Measurements from ENCODE around the gene ALG9.

DNA sequence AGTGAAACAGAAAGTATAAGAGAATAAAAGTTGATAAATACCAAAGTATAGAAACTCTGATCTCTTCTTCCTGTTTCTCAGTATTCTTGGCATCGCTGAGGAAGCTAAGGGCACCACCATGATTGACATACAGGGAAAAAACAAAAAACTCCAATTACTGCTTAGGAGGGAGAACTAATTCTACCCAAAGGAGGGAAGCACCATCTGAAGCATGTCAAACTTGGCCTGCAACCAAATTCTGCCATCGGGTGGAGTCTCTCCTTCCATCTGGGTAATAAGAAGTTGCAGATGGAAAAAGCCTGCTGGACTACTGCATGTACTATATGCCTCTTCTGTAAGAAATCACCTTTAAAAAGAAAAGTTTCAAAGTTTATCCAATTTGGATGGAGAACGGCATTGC is 74.7 kb downstream of the ALG9 start:
- TF ChIP-seq CTCF (IDR thresholded peaks at IDR 0.05; ENCODE audit: poor library complexity, severe bottlenecking) (no peak), SMC3 (conservative IDR thresholded peaks at IDR 0.05; ENCODE audit: poor library complexity) (no peak), EZH2 (IDR thresholded peaks at IDR 0.05; ENCODE audit: borderline replicate concordance, insufficient read depth, low read length, poor library complexity, severe bottlenecking) (no peak), MXI1 (conservative IDR thresholded peaks at IDR 0.05; ENCODE audit: poor library complexity, severe bottlenecking) (no peak), POLR2AphosphoS5 (IDR thresholded peaks at IDR 0.05) (no peak)
- TF ChIP-seq, protein P1, sequence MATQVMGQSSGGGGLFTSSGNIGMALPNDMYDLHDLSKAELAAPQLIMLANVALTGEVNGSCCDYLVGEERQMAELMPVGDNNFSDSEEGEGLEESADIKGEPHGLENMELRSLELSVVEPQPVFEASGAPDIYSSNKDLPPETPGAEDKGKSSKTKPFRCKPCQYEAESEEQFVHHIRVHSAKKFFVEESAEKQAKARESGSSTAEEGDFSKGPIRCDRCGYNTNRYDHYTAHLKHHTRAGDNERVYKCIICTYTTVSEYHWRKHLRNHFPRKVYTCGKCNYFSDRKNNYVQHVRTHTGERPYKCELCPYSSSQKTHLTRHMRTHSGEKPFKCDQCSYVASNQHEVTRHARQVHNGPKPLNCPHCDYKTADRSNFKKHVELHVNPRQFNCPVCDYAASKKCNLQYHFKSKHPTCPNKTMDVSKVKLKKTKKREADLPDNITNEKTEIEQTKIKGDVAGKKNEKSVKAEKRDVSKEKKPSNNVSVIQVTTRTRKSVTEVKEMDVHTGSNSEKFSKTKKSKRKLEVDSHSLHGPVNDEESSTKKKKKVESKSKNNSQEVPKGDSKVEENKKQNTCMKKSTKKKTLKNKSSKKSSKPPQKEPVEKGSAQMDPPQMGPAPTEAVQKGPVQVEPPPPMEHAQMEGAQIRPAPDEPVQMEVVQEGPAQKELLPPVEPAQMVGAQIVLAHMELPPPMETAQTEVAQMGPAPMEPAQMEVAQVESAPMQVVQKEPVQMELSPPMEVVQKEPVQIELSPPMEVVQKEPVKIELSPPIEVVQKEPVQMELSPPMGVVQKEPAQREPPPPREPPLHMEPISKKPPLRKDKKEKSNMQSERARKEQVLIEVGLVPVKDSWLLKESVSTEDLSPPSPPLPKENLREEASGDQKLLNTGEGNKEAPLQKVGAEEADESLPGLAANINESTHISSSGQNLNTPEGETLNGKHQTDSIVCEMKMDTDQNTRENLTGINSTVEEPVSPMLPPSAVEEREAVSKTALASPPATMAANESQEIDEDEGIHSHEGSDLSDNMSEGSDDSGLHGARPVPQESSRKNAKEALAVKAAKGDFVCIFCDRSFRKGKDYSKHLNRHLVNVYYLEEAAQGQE (IDR thresholded peaks at IDR 0.05; ENCODE audit: borderline replicate concordance) = no peak

All from neural cell (in vitro differentiated cells).